ENCODE measurements around the gene TEKT2.

TEKT2 gene

GRCh38 chr1:36040238-36040637 is 43.7 kb upstream of the TEKT2 start (continued):
- TF ChIP-seq ZFHX2 (tag by site-specific recombination; conservative IDR thresholded peaks at IDR 0.05) (no peak), ZNF37A (tag by site-specific recombination; IDR thresholded peaks at IDR 0.05) (no peak), ZNF366 (tag by site-specific recombination; conservative IDR thresholded peaks at IDR 0.05) (no peak), MZF1 (tag by site-specific recombination; IDR thresholded peaks at IDR 0.05; ENCODE audit: borderline replicate concordance) (no peak), KLF8 (tag by site-specific recombination; IDR thresholded peaks at IDR 0.05) (no peak)

- Histone ChIP-seq H3K27ac (ENCODE audit: extremely low read depth, low read depth, low read length) (no peak overlapping the region), H3K4me1 (ENCODE audit: control insufficient read depth, insufficient read depth, low read length) (no peaks in the 10 kb centered on the region), H3K36me3 (ENCODE audit: control insufficient read depth in 2 of 2, insufficient read depth in 1 of 2, low read length in 2 of 2) (peaks cover 9 to 30% of the 10 kb centered on the region in 2 experiments; a peak in 2 of 3 replicates), H3K9me3 (ENCODE audit: control insufficient read depth, insufficient read depth, low read depth, low read length) (no peaks in the 10 kb centered on the region), H3K4me3 (ENCODE audit: low read depth, low read length) (no peak overlapping the region)
- no peak for TF ChIP-seq KLF7 (tag by site-specific recombination; IDR thresholded peaks at IDR 0.05; ENCODE audit: borderline replicate concordance)
- peak; percentile 57; the same call in 1 of the 2 replicates for TF ChIP-seq ZNF664 (tag by site-specific recombination; IDR thresholded peaks at IDR 0.05)
- ChIA-PET POLR2A (no interaction called here), CTCF (interaction anchor here (0.6 kb wide), 1 partner anchor 190 kb away, joined by 3 read pairs; no protein-coding TSS in a partner anchor)
Measured at GRCh38 chr1:36051821-36052220, 32.1 kb upstream of the TEKT2 start.

DNA sequence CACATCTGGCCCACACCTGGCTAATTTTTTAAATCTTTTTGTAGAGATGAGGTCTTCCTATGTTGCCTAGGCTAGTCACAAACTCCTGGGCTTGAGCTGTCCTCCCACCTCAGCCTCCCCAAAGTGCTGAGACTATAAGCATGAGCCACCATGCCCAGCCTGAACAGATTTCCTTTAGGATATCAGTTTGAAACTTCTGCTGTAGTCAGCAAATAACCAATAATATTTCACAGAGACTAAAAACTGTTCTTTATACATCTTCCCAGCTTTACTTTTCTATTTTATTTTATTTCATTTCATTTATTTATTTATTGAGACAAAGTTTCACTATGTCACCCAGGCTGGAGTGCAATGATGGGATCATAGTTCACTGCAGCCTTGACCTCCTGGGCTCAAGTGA is 29.9 kb upstream of the TEKT2 start:
- ChIA-PET CTCF (no interaction called here), POLR2A (interaction anchor here (1.1 kb wide), 1 partner anchor 105 kb away, joined by 3 read pairs; no protein-coding TSS in a partner anchor)
- H3K36me3 ChIP-seq (ENCODE audit: control insufficient read depth in 2 of 2, insufficient read depth in 1 of 2, low read length in 2 of 2) = peaks cover 0 to 11% of the 10 kb centered on the region in 2 experiments; a peak in 2 of 3 replicates
- TF ChIP-seq GLIS2 (tag by site-specific recombination; IDR thresholded peaks at IDR 0.05) = no peak
- no peak for TF ChIP-seq KLF8 (tag by site-specific recombination; IDR thresholded peaks at IDR 0.05)
- H3K9me3 ChIP-seq (ENCODE audit: control insufficient read depth, insufficient read depth, low read depth, low read length) = no peaks in the 10 kb centered on the region
- H3K4me1 ChIP-seq (ENCODE audit: control insufficient read depth, insufficient read depth, low read length) = no peaks in the 10 kb centered on the region
- no peak overlapping the region for H3K4me3 ChIP-seq (ENCODE audit: low read depth, low read length)
- H3K27ac ChIP-seq (ENCODE audit: extremely low read depth, low read depth, low read length) = no peak overlapping the region

GRCh38 chr1:36055706-36056105 is 28.2 kb upstream of the TEKT2 start:
- Histone ChIP-seq H3K27ac (ENCODE audit: extremely low read depth, low read depth, low read length) (no peak overlapping the region), H3K9me3 (ENCODE audit: control insufficient read depth, insufficient read depth, low read depth, low read length) (no peaks in the 10 kb centered on the region), H3K4me3 (ENCODE audit: low read depth, low read length) (no peak overlapping the region), H3K36me3 (ENCODE audit: control insufficient read depth in 2 of 2, insufficient read depth in 1 of 2, low read length in 2 of 2) (peaks cover 0 to 10% of the 10 kb centered on the region in 2 experiments; a peak in 2 of 3 replicates), H3K4me1 (ENCODE audit: control insufficient read depth, insufficient read depth, low read length) (peaks cover 3% of the 10 kb centered on the region; the same call in 1 of the 2 replicates)
- TF ChIP-seq ZNF514 (tag by site-specific recombination; IDR thresholded peaks at IDR 0.05) = no peak
- TF ChIP-seq OSR2 (tag by site-specific recombination; IDR thresholded peaks at IDR 0.05) = no peak
- no peak for TF ChIP-seq ZNF707 (tag by site-specific recombination; IDR thresholded peaks at IDR 0.05)
- TF ChIP-seq ZNF785 (tag by site-specific recombination; IDR thresholded peaks at IDR 0.05) = no peak
- no peak for TF ChIP-seq ZNF148 (tag by site-specific recombination; IDR thresholded peaks at IDR 0.05; ENCODE audit: borderline replicate concordance)
- no peak for TF ChIP-seq ZNF529 (tag by site-specific recombination; IDR thresholded peaks at IDR 0.05; ENCODE audit: insufficient replicate concordance)
- ChIA-PET CTCF (interaction anchor here (0.5 to 0.9 kb wide), 2 partner anchors 10 to 839 kb away, joined by 3 to 4 read pairs; no protein-coding TSS in a partner anchor), POLR2A (no interaction called here)

DNA sequence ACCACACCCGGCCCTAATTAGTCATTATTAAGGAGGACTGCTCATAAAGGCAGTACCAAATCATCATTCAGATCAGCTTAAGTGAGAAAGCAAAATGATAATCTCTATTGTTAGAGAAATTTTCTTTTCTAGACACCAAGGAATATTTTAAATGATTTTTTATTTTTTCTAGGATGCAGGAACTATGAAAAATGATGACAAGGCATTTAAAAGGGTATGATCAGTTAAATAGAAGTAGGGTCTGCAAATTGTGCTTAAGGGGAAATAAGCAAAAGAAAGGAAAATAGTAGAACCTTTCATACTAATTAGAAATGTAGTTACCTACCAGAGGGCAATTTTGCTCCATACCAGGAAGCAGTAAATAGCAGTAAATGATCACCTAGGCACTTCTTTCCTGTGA is 21.6 kb upstream of the TEKT2 start:
- ChIA-PET POLR2A (no interaction called here), CTCF (interaction anchor here (0.6 kb wide), 1 partner anchor 38 kb away, joined by 3 read pairs; no protein-coding TSS in a partner anchor)
- Histone ChIP-seq H3K4me1 (ENCODE audit: control insufficient read depth, insufficient read depth, low read length) (peaks cover 3% of the 10 kb centered on the region; the same call in 1 of the 2 replicates), H3K36me3 (ENCODE audit: control insufficient read depth in 2 of 2, insufficient read depth in 1 of 2, low read length in 2 of 2) (no peaks in the 10 kb centered on the region), H3K4me3 (ENCODE audit: low read depth, low read length) (no peak overlapping the region), H3K9me3 (ENCODE audit: control insufficient read depth, insufficient read depth, low read depth, low read length) (no peaks in the 10 kb centered on the region), H3K27ac (ENCODE audit: extremely low read depth, low read depth, low read length) (no peak overlapping the region)
- no peak for TF ChIP-seq HIC1 (tag by site-specific recombination; IDR thresholded peaks at IDR 0.05)
- no peak for TF ChIP-seq ZNF404 (tag by site-specific recombination; IDR thresholded peaks at IDR 0.05)
- no peak for TF ChIP-seq KLF8 (tag by site-specific recombination; IDR thresholded peaks at IDR 0.05)
- TF ChIP-seq, protein P1, sequence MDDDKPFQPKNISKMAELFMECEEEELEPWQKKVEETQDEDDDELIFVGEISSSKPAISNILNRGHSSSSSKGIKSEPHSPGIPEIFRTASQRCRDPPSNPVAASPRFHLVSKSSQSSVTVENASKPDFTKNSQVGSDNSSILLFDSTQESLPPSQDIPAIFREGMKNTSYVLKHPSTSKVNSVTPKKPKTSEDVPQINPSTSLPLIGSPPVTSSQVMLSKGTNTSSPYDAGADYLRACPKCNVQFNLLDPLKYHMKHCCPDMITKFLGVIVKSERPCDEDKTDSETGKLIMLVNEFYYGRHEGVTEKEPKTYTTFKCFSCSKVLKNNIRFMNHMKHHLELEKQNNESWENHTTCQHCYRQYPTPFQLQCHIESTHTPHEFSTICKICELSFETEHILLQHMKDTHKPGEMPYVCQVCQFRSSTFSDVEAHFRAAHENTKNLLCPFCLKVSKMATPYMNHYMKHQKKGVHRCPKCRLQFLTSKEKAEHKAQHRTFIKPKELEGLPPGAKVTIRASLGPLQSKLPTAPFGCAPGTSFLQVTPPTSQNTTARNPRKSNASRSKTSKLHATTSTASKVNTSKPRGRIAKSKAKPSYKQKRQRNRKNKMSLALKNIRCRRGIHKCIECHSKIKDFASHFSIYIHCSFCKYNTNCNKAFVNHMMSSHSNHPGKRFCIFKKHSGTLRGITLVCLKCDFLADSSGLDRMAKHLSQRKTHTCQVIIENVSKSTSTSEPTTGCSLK (tag by site-specific recombination; IDR thresholded peaks at IDR 0.05) = no peak

Data from HEK293 (cell line).